HG03135 (cell line): ENCODE measurements around the gene ULK3.

ENCODE experiments used
- ATAC-seq: cut with Tn5 transposase; IDR thresholded peaks from one replicate; pipeline ENCODE4 v1.9.1; 2021; ENCODE audit warnings: mild to moderate bottlenecking, moderate library complexity; ENCODE audit not compliant: unreplicated experiment

The ULK3 gene

GRCh38 chr15:74800559-74801094, 42.3 kb downstream of the ULK3 start:
- no peak for ATAC-seq

DNA sequence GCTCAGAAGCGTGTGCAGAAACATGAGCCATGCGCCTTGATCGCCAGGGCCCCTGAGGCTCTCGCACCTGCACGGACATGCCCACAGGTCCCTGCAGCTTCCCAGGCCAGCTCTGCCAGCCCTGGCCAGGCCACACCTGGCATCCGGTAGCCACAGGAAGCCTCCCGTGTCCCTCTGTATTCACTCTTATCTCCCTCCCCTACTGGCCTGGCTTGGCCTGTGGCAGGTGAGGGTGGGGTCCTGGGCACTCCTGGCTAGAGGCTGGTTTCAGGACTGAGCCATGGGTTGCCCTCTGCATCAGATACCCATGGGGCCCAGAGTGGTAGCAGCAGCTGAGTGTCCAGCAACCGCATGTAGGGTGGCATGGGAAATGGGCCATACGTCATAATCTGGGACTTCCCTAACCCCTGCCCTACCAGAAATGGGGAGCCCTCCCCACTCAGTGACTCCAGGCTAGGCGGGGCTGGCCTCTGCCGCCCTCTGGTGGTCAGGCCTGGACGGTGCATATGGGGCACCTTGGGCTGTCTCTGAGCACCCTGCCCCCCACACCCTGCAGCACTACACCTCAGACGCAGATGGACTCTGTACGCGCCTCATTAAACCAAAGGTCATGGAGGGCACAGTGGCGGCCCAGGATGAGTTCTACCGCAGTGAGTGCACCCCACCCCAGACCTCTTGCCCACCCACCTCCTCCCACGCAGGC, 42.9 kb downstream of the ULK3 start:
- ATAC-seq = peak; percentile 56

DNA sequence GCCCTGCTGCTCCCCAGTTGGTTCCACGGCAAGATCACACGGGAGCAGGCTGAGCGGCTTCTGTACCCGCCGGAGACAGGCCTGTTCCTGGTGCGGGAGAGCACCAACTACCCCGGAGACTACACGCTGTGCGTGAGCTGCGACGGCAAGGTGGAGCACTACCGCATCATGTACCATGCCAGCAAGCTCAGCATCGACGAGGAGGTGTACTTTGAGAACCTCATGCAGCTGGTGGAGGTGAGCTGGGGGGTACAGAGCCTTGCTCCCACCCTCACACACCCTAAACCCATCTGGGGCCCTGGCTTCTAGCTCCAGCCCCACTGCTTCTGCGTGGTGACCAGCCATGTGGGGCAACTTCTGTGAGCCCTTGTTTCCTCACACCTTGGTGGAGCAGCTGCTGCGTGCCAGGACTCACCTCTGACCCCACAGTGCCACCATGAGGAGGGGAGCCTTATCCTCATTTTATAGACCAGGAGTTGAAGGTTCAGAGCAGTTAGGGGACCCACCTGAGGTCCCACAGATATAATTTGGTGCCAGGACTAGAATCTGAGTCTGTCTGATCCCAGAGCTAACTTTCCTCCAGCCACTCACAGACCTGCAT, 43.6 kb downstream of the ULK3 start:
- peak; percentile 12 for ATAC-seq

- no peak for ATAC-seq
Observed at GRCh38 chr15:74798388-74799254, 44.3 kb downstream of the ULK3 start.

GRCh38 chr15:74795966-74796625, 46.9 kb downstream of the ULK3 start:
- ATAC-seq = no peak

DNA sequence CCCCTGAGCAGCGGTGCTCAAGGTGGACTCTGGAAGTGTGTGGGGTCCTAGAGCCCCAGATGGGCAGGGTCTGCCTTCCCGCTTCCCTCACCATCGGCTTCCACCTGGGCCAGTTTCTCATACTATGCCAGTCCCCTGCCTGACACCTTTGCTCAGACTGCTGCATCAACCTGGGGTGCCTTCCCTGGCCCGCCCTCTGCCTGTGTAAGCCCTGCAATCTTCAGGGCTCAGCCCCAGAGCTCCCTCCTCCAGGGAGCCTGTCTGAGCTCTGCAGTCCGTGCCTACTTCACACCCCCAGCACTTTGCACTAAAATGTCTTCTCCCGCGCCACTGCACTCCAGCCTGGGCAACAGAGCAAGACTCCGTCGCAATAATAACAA, 48.0 kb downstream of the ULK3 start:
- no peak for ATAC-seq

GRCh38 chr15:74794248-74794969, 48.5 kb downstream of the ULK3 start:
- no peak for ATAC-seq

GRCh38 chr15:74793135-74794028, 49.6 kb downstream of the ULK3 start:
- no peak for ATAC-seq

- no peak for ATAC-seq
Observed at GRCh38 chr15:74792227-74793016, 50.5 kb downstream of the ULK3 start.

DNA sequence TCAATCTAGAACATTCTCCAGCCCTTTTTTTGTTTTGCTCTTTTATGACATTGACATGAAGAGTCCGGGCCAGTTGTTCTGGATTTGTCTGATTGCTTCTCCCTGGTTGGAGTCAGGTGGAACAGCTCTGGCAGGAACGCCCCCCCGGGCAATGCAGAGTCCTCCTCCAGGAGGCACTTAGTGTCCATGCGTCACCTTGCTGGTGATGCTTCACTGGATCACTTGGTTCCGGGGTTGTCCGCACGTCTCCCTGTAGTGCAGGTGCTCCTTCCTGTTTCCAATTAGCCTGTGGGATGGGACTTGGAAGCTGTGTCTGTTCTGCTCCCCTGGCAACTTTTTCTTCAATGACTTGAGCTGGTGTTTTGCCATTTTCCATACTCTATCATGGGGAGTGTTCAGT, 51.3 kb downstream of the ULK3 start:
- no peak for ATAC-seq

GRCh38 chr15:74791007-74791406, 51.9 kb downstream of the ULK3 start:
- no peak for ATAC-seq

DNA sequence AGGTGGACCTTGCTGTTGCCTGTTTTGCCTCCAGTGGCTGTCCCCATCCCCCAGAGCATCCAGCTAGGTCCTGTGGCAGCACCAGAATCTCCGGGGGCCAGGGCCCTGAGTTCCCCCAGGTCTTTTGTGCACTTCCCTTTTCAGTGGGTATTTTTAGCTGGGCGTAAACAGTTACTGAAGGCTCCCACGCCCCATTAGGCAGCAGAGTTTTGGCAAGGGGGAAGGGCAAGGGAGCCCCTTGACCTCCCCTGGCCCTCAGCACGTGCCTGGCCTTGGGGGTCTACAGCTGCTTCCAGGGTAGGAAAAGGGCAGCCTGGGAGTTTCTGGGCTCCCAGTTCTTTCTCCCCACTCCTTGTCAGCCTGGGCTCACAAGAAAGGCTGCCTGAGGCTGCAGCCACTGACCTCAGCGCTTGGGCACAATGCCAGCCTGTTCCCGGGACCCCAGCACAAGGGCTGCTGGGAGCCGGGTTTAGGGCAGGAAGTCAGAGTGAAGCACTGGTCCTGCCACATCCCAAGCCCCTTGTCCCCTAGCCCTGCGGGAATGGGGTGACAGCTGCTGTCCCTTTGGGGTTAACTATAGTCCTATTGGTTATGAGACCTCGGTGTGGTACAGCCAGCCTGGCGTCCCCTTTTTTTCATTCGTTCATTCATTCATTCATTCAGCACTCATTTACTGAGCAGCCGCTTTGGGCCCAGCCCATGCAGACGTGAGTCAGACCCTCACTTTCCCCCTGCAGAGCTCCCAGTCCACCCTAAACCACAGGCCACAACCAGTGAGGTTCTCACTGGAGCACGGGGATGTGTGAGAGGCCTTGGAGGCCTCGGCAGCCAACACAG, 52.7 kb downstream of the ULK3 start:
- no peak for ATAC-seq

DNA sequence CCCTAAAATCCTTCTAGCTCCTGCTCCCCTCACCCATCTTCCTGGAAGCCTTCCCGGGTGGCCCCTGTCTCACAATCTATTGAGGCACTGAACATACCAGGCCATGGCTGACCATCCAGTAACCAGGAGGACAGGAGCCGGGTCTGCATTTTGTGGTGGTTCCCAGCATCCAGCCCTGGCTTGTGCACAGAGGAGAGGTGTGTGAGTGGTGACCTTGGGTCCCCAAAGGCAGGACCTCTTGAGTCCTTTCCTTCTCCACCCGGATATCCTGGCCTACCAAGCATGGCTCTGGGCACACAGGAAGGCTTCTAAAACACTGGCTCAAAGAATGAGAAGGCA, 53.2 kb downstream of the ULK3 start:
- no peak for ATAC-seq

DNA sequence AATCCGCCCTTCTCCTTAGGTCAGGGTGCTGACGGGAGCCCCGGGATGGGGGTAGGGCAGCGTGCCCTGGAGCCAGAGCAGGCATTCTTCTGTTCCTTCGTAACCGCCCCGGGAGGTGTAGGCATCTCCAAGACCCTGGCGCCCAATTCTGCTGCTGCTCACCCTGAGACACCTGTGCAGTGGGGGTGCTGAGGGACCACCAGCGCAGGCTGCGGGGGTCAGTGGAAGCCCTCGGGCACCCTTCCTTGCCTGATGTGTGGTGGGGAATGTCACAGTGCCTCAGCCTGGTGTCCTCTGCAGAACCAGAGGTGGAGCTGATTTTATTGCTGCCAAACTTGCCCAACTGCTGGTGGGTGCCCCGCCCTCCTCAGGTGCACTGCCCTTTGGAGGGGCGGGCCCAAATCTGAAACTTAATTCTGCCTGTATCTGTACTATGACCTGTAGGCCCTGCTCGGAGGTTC, 53.8 kb downstream of the ULK3 start:
- no peak for ATAC-seq

GRCh38 chr15:74788683-74789151, 54.2 kb downstream of the ULK3 start:
- peak; percentile 36 for ATAC-seq

GRCh38 chr15:74788042-74788682, 54.8 kb downstream of the ULK3 start:
- ATAC-seq = no peak
